NK-92 (cell line): ENCODE results near the gene TUBB6.

Experiments used
- DNase-seq: peaks from one replicate; lab custom pipeline; 2025; ENCODE audit not compliant: unreplicated experiment; lab: John Stamatoyannopoulos, UW

TUBB6 gene

DNA sequence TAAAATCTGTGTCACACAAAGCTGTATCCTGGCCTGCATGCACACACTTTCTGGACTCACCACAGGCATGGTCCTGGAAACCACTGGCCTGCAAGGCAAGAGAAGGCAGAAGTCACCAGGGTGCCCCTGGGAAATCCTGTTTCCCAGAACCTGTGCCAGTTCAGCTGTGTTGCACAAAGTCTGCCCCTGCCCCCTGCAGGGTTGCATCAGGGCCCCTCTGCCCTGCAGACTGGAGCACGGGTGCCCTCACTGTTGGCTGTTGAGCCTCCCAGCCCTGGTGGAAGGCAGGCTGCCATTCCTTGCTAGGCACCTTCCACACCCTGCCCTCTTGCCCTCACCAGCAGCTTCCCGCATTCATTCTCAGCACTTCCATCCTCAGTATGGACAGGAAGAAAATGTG lies 18.0 kb upstream of the TUBB6 start:
- no peak for DNase-seq

DNA sequence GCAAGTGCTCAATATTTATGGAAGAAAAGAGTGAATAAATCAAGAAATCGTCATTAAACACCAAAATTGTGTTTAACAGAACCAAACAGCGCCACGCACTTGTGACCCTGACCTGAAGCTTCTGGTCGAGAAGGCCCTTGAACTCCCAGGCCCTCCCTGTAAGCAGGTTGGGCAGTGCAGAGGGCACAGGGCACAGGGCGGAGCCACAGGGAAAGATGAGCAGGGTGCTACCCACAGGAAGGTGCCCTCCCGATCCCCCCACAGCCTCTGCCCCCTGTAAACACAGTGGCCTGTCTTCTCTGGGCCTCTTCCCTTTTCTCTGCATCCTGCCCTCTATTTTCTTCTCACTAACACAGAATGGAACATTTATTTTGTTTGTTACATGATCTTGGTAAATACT lies 16.9 kb upstream of the TUBB6 start:
- no peak for DNase-seq

DNA sequence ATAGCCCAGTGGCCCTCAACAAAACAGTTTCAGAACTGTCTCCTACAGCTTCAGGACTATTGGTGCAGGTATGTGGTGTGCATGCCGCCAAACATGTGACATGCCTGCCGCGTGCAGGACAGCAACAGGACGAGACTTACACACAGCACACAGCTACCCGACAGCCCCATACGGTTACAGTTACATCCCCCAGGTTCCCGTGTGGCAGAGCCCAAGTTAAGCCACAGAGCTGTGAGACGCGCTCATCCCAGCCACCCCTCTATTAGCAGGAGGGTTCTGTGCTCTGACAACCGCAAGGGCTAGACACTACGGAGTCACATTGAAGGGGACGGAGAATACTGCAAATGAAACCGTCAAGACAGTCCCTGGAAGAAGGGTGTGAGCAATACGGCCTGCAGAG lies 16.4 kb upstream of the TUBB6 start:
- DNase-seq, result no peak

DNA sequence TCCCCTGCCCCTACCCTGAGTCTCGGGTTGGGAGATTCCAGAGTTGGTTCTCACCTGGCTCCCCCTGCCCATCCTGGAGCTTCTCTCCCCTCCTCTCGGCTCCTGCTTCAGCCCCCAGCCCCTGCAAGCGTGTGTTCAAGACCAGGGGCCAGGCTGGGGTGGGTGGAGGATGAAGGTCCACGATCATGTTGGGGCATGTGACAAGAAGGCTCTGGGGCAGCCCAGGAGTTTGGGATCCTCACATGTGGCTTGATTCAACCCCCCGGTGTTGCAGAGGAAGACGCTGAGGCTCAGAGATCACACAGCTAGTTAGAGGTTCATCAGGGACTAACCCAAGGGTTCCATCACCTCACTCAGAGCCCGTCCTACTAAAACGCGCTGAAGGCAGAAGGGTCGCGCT lies 14.2 kb upstream of the TUBB6 start:
- no peak for DNase-seq

DNA sequence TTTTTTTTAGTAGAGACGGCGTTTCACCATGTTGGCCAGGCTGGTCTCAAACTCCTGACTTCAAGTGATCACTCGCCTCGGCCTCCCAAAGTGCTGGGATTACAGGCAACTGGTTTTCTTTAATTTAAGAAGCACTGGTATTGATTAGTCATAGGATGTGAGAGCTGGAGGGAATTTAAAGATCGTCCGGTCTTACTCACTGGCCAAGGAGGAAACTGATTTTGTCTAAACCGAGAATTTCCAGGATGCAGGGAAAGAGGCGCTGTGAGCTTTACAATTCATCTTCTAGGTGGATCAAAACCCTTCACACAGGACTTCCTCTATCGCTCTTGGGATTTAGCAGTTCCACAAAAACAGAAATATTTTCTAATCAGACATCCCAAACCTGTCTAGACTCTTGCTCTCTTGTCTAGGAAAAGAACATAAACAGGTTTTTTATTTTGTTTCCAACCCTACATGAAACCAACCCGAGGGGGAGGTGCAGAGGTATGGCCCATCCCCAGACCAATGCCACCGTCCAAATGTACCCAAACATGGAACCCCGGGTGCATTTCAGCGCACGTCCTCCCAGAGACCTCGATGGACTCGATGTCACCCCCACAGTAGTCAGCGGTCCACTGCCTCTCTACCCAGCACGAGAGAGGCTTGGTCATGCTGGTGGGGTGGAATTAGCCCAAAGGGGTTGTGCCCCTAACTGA lies 12.5 kb upstream of the TUBB6 start:
- no peak for DNase-seq

DNA sequence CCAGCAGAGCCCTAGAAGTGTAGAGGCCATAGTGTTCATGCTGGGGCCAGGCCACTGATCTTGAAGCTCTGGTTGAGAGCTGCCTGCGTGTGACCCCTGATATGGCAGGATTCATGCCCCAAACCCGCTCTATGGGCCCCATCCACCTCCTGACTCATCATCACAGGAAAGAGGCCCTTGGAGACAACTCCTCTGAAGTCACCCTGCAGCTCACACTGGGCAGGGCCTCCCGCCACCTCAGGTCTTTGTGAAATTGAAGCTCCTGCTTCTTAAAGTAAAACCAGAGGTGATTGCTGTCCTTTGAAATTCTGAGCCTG lies 12.0 kb upstream of the TUBB6 start:
- DNase-seq, result no peak

DNA sequence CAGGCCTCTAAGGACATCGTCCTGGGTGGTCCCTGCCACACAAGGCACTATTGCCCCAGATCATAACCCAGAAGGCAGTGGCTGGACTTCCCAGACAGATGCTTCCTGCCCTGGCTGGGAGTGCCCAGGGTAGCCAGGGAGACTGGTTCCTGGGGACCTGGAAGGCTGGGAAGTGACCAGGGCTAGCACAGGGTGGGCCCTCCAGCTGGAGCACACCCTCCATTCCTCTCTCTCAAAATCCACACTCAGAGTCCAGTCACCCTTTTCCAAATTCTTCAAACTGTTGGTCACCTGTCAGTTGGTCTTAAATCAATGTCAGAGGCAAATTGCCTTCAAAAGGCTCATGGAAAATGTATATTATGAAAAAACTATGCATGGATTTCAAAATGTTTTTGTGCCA lies 11.6 kb upstream of the TUBB6 start:
- no peak for DNase-seq

DNA sequence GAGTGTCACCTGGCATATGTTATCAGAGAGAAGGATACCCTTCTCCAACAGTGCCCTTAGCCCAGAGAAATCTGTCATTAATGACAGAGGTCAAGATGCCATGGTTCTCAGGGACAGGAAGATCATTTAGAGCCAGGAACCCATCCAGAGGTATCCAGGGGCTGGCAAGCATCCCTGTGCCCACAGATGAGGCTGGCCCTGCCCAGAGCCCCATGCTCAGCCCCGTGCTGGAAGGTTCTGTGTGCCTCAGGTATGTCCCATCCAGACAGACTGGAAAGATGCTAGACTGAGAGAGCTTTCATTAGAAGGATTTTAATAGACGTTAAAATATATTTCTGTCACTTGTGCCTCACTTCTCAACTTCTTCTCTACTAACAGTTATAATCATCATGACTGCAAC lies 8.2 kb upstream of the TUBB6 start:
- DNase-seq, result no peak

DNA sequence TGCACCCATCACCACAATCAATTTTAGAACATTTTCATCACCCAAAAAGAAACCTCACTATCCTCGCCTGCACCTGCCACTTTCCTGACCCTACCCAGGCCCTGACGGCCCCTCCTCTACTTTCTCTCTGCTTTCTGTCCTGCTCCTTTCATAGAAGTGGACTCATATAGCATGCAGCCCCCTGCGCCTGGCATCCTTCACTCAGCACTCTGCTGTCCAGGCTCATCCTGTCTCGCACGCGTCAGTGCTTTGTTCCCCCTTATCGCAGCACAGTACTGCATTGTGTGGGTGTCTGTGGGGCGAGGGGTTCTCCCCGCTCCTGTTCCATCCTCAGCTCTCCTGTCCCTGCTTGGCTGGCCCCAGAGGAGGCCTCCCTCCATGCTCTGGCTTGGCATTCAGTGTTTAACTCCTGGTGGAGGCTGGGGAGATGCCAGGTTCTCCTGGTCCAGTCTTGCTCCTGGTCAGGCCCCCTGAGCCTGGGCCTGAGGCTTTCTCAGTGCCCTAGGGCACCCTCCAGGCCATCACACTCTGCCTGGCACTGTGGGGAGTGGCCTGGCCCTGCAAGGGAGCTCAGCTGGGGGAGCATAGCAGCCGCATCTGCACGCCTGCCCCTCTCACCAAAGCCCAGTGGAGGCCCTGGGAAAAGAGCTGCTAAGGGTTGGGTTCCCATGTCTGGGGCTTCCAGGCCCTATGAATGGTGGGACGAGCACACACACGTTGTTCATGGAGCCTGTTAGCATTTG lies 6.6 kb upstream of the TUBB6 start:
- no peak for DNase-seq

DNA sequence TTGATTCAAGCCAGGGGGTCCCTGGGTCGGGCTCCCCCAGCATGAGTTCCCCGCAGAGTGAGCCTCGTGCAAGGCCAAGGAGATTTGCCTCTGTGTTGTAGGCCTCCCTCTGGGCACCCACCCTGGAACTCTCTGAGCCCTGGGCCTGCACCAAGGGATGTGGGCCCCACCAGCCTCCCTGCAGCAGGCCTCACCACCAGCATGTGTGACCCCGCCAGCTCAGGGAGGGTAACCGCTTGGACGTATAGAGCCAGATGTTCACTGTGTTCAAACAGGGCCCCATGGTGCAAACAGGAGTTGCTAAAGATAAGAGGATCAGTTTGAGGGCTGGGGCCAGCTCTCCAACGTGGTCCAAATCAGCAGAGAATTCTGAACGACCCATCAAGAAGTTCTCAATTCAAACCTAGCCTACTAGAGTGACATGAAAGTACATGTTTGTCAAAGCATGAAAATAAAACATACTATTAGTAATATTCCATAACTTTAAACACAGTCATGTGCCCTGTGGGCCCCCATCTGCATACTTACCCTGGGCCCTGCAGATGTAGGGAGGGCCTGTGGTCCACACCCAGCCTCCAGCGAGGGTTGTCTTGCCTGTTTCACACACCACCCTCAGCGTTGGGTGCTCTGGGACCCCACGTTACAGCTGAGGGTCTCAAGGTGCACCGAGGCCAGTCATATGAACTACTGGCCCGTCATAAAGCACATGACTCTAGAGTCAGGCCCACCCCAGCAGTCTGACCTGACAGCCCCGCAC lies 5.5 kb upstream of the TUBB6 start:
- no peak for DNase-seq

DNA sequence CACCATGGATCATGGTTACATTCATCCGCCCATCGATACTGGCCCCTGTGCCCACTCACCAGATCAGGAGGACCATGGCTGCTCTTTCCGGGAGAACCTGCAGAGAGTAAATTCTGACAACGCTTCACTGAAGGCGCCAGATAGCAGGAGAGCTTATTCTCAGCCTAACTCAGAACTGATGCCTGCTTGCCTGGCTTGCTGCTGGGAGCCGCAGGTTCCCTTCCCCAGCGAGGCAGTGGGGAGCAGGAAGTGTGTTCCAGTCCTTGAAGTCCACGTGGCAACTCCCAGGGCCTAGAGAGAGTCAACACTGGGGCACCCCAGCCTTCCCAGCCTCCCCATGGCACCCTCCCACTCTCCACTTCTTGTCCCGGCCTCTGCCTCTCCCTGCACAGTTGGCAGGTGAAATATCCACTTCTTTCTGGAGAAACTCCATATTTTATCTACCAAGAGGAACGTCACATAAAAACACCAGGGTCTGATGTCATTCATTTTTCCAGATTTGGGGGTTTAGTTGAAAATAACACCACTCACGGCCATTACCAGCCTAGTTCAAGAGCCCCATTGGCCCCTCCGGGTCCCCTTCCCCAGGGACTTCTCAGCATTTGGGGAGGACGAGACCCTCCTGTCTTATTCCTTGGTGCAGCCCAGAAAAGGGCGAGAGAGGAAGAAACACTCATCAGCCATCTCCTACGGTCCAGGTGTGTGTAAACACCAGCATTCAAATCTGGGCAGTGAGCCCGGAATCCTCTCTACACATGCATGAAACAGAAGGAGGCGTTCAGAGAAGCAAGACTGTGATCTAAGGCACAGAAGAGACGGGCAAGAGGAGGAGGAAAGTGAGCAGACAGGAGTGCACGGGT lies 3.5 kb upstream of the TUBB6 start:
- no peak for DNase-seq

DNA sequence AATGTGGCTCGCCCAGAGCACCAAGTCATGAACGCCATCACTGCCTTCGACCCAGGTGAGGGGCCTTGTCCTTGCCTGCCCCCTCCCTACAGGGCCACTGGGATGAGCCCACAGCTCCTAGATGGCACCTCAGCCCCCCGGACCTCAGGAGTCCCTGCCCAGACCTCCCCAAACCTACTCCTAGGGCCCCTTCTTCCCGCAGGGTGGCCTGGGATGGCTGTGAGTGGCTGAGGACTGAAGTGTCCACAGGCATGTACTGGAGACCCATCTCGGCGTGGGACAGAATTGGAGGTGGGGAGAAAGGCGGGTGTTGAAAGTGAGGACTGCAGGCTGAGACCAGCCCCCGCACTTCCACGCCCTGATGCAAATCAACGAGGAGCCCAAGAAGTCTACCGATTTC lies 2.8 kb upstream of the TUBB6 start:
- no peak for DNase-seq

DNA sequence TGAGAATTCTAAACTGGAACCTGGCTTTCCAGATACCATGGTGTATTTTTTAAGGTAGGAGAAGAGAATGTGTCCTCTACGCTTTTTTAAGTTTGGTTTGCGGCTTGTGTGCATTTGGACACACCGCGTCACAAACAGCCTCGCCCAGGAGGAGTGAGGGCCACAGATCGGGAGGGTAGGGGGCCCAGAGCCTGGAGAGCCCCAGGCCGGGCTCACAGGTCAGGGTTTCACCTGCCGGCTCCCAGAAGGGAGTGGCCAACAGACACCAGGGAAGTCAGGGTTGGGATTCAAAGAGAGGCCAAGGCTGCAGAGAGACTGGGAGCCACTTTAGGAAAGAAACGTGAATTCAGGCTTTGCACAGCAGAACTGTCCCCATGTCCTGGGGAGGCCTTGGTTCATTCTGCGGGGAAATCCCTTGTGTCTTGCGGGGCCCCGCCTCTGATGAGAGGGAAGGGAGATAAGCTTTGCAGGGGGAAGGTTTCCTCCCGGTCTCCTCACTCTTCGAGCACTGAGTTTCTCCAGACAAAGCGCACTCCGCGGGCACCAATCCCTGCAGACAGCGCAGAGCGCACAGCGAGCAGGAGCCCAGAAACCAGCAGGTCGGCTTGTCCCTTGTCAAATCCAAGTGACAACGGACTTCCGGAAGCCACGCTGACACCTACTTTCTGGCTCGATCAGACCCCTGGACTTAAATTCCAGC lies 2.0 kb upstream of the TUBB6 start:
- DNase-seq, result no peak

DNA sequence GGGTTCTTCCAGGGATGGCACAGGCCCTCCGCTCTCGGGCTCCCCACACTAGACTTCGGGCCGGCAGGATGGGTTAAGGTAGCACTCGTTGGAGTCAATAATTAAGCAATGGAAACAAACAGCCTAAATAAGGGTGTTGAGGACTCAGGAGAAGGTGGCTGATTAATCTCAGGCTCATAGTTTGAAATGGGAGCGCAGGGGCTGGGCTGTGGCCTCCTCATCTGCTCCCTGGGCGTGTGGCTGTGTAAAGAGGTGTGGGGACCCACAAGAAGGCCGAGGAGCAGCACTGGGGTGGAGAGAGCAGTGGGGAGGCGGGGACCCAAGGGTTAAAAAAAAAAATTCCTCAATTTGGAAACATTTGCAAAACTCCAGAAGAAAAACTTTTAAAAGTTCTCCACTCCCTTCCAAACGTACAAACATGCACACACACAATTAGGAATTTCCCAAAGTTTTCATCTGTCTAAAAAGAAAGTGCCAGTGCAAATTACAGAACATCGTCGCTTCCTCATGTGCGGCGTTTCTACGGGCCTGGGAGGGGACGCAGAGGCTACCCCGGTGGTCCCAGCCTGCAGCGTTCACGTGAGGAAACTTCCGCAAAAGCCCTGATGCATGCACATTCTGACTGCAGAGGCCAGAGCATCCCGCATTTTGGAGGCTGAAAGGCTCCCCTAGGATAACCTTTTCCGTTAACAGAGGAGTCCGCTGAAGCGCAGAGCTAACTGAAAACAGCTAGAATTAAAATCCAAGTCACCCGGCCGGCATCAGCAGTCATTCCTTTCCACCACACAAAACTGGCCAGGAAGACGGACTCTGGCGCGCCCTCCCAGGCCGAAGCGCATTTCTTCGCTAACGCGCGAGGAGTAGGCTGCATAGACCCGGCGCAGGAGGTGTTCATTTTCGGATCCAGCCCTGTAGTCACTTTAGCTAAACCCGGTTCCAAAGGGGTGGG lies 1.0 kb upstream of the TUBB6 start:
- DNase-seq, result no peak

DNA sequence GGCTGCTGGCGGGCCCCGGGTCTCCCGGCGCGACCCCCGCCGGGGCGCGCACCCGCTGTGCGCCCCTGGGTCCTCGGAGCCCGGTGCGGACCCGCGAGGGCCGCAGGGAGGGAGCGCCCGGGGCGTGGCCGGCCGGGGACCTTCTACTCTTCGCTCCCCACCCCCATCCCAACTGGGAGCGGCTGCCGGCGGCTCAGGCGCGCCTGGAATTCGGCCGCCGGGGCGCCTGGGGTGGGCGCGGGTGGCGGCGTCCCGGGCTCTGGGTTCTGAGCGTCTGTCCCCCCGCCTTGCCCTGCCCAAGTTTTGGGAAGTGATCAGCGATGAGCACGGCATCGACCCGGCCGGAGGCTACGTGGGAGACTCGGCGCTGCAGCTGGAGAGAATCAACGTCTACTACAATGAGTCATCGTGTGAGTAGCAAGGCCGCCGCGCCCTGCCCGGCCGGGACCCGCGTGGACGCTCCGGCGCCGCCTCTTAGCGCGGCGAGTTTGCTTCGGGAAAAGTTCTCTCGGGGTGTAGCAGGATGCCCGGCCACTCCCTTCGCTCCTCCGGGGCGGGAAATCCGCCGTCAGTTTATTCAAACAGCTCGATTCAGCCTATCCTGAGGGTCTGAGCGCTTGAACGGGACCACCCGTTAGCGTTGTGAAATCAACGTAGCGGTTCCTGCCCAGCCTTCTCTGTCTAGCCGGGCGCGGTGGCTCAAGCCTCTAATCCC lies 502 bp downstream of the TUBB6 start:
- no peak for DNase-seq

DNA sequence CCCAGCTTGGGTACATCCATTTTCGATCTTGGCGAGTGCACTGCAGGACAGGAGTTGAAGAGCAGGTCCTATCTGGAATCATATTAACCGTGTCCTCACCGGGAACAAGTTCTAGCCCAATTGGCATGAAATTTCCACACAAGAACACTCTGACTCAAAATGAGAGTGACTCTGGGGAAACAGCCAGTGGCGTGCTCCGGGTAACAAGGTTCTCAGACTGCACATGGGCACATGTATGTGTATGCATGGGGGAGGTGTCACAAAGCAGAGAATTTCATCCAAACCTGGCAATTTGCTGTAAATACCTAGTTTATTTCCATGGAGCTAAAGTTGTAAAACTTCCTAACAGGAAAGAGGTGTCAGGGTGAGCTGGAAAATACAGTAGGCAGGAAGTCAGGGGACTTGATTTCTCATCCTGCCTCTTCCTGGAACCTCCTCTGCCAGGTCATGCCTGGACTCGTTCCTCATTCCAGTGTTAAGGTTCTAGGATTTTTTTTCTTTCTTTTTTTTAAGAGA lies 1.7 kb downstream of the TUBB6 start:
- no peak for DNase-seq

DNA sequence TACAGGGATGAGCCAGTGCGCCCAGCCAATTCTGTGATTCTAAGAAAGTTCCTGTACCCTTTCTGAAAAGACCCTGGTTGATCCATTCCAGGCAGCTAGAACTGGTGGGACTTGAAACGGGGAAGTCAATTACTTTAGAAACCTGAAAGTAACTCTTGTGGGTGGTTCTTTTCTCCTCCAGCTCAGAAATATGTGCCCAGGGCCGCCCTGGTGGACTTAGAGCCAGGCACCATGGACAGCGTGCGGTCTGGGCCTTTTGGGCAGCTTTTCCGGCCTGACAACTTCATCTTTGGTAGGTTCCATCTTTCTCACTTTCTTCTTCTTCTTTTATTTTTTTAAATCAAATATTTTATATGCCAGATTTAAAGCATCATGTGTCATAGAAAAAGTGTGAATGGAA lies 2.7 kb downstream of the TUBB6 start:
- no peak for DNase-seq

DNA sequence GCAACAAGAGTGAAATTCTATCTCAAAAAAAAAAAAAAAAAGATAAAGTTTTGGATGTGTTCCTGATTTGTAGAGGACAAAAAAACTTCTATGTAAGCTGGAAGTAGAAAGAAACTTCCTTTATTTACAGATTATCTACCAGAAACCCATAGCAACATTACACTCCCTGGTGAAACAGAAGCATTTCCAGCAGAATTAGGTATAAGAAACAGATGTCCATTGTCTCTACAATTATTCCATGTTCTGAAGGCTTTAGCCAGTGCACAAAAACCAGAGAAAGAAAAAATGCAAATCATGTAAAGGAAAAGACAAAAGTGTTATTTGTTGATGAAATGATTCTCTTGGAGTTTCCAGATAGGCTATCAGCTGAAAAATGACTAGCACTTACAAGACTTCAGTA lies 4.9 kb downstream of the TUBB6 start:
- DNase-seq, result no peak
